Fibroblast of villous mesenchyme (primary cell): ENCODE results near the gene TCEAL5. TPM values are rescaled to one million over a fixed set of nuclear protein-coding genes. Genes with fewer than 3 reads are reported as not detected.
"Not testable (repeated sequence)": the region's sequence is repeated elsewhere in the genome, so short reads cannot be mapped to it uniquely, and the experiment has no call there.

Experiments used
- DNase-seq: peaks from one replicate; pipeline ENCODE4 v3.0.0-alpha.2; 2010; ENCODE audit warnings: low read depth
- H3K4me3 ChIP-seq: 2 replicates; pipeline ENCODE4 v1.5.1; 2011; ENCODE audit warnings: low read depth, mild to moderate bottlenecking, low read length
- total RNA-seq: library from RNA; depleted of rRNA; stranded (reverse); fragments of >200 nt; gene quantifications from 2 replicates; pipeline ENCODE4 v1.2.3, GENCODE V29; 2012
- TF ChIP-seq, protein P1 (sequence below): IDR thresholded peaks from 2 replicates; pipeline ENCODE4 v1.5.1; 2012; ENCODE audit warnings: low read depth, mild to moderate bottlenecking, low read length; ENCODE audit not compliant: insufficient read depth

Gene TCEAL5
- total RNA-seq, 1 donor, result not detected

GRCh38 chrX:103234869-103235268 lies 41.7 kb downstream of the TCEAL5 start:
- TF ChIP-seq, protein P1, sequence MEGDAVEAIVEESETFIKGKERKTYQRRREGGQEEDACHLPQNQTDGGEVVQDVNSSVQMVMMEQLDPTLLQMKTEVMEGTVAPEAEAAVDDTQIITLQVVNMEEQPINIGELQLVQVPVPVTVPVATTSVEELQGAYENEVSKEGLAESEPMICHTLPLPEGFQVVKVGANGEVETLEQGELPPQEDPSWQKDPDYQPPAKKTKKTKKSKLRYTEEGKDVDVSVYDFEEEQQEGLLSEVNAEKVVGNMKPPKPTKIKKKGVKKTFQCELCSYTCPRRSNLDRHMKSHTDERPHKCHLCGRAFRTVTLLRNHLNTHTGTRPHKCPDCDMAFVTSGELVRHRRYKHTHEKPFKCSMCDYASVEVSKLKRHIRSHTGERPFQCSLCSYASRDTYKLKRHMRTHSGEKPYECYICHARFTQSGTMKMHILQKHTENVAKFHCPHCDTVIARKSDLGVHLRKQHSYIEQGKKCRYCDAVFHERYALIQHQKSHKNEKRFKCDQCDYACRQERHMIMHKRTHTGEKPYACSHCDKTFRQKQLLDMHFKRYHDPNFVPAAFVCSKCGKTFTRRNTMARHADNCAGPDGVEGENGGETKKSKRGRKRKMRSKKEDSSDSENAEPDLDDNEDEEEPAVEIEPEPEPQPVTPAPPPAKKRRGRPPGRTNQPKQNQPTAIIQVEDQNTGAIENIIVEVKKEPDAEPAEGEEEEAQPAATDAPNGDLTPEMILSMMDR, result no peak
- no peak overlapping the region for H3K4me3 ChIP-seq
- no peak for DNase-seq

- TF ChIP-seq, protein P1, result no peak
- DNase-seq, result no peak
- H3K4me3 ChIP-seq, result no peak overlapping the region
These were observed 43.3 kb downstream of the TCEAL5 start for GRCh38 chrX:103233263-103233662.

DNA sequence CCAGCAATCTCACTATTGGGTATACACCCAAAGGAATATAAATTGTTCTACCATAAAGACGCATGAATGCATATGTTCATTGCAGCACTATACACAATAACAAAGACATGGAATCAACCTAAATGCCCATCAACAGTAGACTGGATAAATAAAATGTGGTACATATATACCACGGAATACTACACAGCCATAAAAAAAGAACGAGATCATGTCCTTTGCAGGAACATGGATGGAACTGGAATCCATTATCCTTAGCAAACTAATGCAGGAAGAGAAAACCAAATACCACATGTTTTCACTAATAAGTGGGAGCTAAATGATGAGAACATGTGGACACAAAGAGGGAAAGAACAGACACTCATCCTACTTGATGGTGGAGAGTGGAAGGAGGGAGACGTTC lies 50.6 kb downstream of the TCEAL5 start:
- not testable (repeated sequence) for H3K4me3 ChIP-seq, DNase-seq

Other genes with a start within 250 kb of the TCEAL5 start
- 1.3 and 2.2 TPM in 2 replicates for gene BEX1, start 212.6 kb downstream of the TCEAL5 start, total RNA-seq
- gene NXF3, start 183.6 kb downstream of the TCEAL5 start, total RNA-seq, result not detected in 2 replicates
- 6.0 and 7.1 TPM in 2 replicates for gene BEX4, start 61.6 kb downstream of the TCEAL5 start, total RNA-seq
- 108 and 125 TPM in 2 replicates for gene TCEAL8, start 21.6 kb downstream of the TCEAL5 start, total RNA-seq
- gene BEX2, start 34.2 kb upstream of the TCEAL5 start, total RNA-seq, result under 0.01 and 2.3 TPM in 2 replicates
- 37.0 and 44.5 TPM in 2 replicates for gene TCEAL7, start 53.5 kb upstream of the TCEAL5 start, total RNA-seq
- gene TCEAL9, start 79.8 kb upstream of the TCEAL5 start, total RNA-seq, result 100 and 114 TPM in 2 replicates
- 208 and 255 TPM in 2 replicates for gene BEX3, start 99.8 kb upstream of the TCEAL5 start, total RNA-seq
- 0.32 and 0.43 TPM in 2 replicates for gene RAB40A, start 242.7 kb upstream of the TCEAL5 start, total RNA-seq